H1 (cell line): ENCODE results near the gene ABCC11. TPM values are rescaled to one million over a fixed set of nuclear protein-coding genes. Genes with fewer than 3 reads are reported as not detected.

ENCODE experiments used
- CTCF ChIA-PET: fragments of 300-600 bp; sonication (Branson Sonifier 250); formaldehyde crosslinking; loops from one replicate; lab custom pipeline; 2021; ENCODE audit not compliant: partially characterized antibody; lab: Charles Lee
- POLR2A ChIA-PET: fragments of 300-600 bp; sonication (Branson Sonifier 250); formaldehyde crosslinking; loops from one replicate; lab custom pipeline; 2021; ENCODE audit warnings: inconsistent platforms; ENCODE audit not compliant: partially characterized antibody; lab: Charles Lee
- DNase-seq, 2 experiments: peaks; one replicate each; pipeline versions ENCODE4 v3.0.0 to v3.0.0-alpha.2; 2010 to 2022; ENCODE audit warnings: low spot score in 2 of 2, low read depth in 1 of 2, mixed read lengths in 1 of 2
- FAIRE-seq: peaks from 2 replicates; lab custom pipeline; 2011; peaks lifted over from hg19 to GRCh38; lab: Jason Lieb, UNC
- H2AFZ ChIP-seq: 2 replicates; pipeline ENCODE4 v1.8.1; 2012; ENCODE audit warnings: low read length, inconsistent platforms
- H2AK5ac ChIP-seq: 2 replicates; pipeline ENCODE4 v1.6.1; 2013; ENCODE audit warnings: low read depth, low read length
- H2BK120ac ChIP-seq: replicated peaks from 2 replicates; pipeline ENCODE3; 2013; ENCODE audit warnings: low read depth, low read length, inconsistent platforms
- H2BK12ac ChIP-seq: 2 replicates; pipeline ENCODE4 v1.6.1; 2013; ENCODE audit warnings: low read depth, low read length
- H2BK15ac ChIP-seq: 2 replicates; pipeline ENCODE4 v1.6.1; 2013; ENCODE audit warnings: low read length
- H2BK20ac ChIP-seq: 2 replicates; pipeline ENCODE4 v1.6.1; 2013; ENCODE audit warnings: low read length
- H2BK5ac ChIP-seq: 2 replicates; pipeline ENCODE4 v1.6.1; 2013; ENCODE audit warnings: low read depth, low read length
- H3K14ac ChIP-seq: 2 replicates; pipeline ENCODE4 v1.6.1; 2013; ENCODE audit warnings: inconsistent platforms; ENCODE audit not compliant: insufficient read length
- H3K18ac ChIP-seq: 2 replicates; pipeline ENCODE4 v1.6.1; 2013; ENCODE audit warnings: low read length; ENCODE audit errors: extremely low read depth
- H3K23ac ChIP-seq: 2 replicates; pipeline ENCODE4 v1.6.1; 2013; ENCODE audit warnings: inconsistent platforms; ENCODE audit not compliant: insufficient read length
- H3K23me2 ChIP-seq: 2 replicates; pipeline ENCODE4 v1.6.1; 2013; ENCODE audit warnings: low read depth, low read length
- H3K27ac ChIP-seq: 2 replicates; pipeline ENCODE4 v1.6.1; 2011; ENCODE audit warnings: low read depth, low read length, inconsistent platforms
- H3K27me3 ChIP-seq, 4 experiments: replicated peaks in 1 of 4; 1 replicate in 1 of 4; 2 replicates in 3 of 4; pipeline versions ENCODE4 v1.6.1 to v1.8.1; 2011 to 2013; ENCODE audit warnings: low read length in 3 of 4, mild to moderate bottlenecking in 3 of 4, inconsistent platforms in 2 of 4, mixed read lengths in 2 of 4, moderate library complexity in 1 of 4; ENCODE audit not compliant: control insufficient read depth in 3 of 4, insufficient read depth in 3 of 4; ENCODE audit errors: extremely low read depth in 1 of 4
- H3K36me3 ChIP-seq, 4 experiments: 2 replicates each; pipeline versions ENCODE4 v1.6.1 to v1.8.1; 2011 to 2013; ENCODE audit warnings: mild to moderate bottlenecking in 4 of 4, low read length in 3 of 4, moderate library complexity in 2 of 4, control low read depth in 1 of 4, inconsistent platforms in 1 of 4; ENCODE audit not compliant: insufficient read depth in 4 of 4, control insufficient read depth in 2 of 4
- H3K4ac ChIP-seq: replicated peaks from 2 replicates; pipeline ENCODE3; 2013; ENCODE audit warnings: low read length, low read depth, mixed read lengths, inconsistent platforms; ENCODE audit not compliant: insufficient read length
- H3K4me1 ChIP-seq, 4 experiments: replicated peaks in 1 of 4; 1 replicate in 1 of 4; 2 replicates in 3 of 4; pipeline versions ENCODE4 v1.6.1 to v1.8.1; 2011 to 2013; ENCODE audit warnings: low read length in 3 of 4, inconsistent platforms in 2 of 4, mixed read lengths in 1 of 4; ENCODE audit not compliant: insufficient read depth in 4 of 4, control insufficient read depth in 3 of 4
- H3K4me2 ChIP-seq, 2 experiments: 2 replicates each; pipeline versions ENCODE4 v1.6.1 to v1.8.1; 2011 to 2013; ENCODE audit warnings: low read depth in 2 of 2, low read length in 2 of 2, control low read depth in 1 of 2, inconsistent platforms in 1 of 2, mild to moderate bottlenecking in 1 of 2; ENCODE audit not compliant: insufficient read depth in 1 of 2
- H3K4me3 ChIP-seq, 4 experiments: fragments of 200-600, 300-600 bp in 1 of 4; sonication (generic), shearing (Covaris generic), sonication (Bioruptor Twin) in 1 of 4; 2 replicates each; pipeline versions ENCODE4 v1.5.1 to v1.8.1; 2011 to 2016; ENCODE audit warnings: low read length in 4 of 4, low read depth in 3 of 4, control low read depth in 2 of 4, inconsistent platforms in 2 of 4, mild to moderate bottlenecking in 2 of 4, mixed read lengths in 1 of 4, moderate library complexity in 1 of 4; ENCODE audit not compliant: insufficient read depth in 2 of 4; ENCODE audit errors: extremely low read depth in 1 of 4
- H3K56ac ChIP-seq: replicated peaks from 2 replicates; pipeline ENCODE3; 2013; ENCODE audit warnings: low read depth, mild to moderate bottlenecking, mixed read lengths, low read length, inconsistent platforms; ENCODE audit not compliant: insufficient read length
- H3K79me1 ChIP-seq: 2 replicates; pipeline ENCODE4 v1.6.1; 2013; ENCODE audit warnings: low read depth, low read length, control low read depth
- H3K79me2 ChIP-seq, 2 experiments: 2 replicates each; pipeline versions ENCODE4 v1.6.1 to v1.8.1; 2012 to 2013; ENCODE audit warnings: low read length in 2 of 2, mild to moderate bottlenecking in 2 of 2, inconsistent platforms in 1 of 2; ENCODE audit not compliant: insufficient read depth in 2 of 2, control insufficient read depth in 1 of 2
- H3K9ac ChIP-seq, 4 experiments: replicated peaks in 1 of 4; 1 replicate in 1 of 4; 2 replicates in 3 of 4; pipeline versions ENCODE4 v1.6.1 to v1.8.1; 2011 to 2013; ENCODE audit warnings: low read depth in 3 of 4, low read length in 3 of 4, control low read depth in 2 of 4, mild to moderate bottlenecking in 2 of 4, moderate library complexity in 2 of 4, inconsistent platforms in 1 of 4; ENCODE audit errors: extremely low read depth in 1 of 4
- H3K9me3 ChIP-seq, 2 experiments: 2 replicates each; pipeline versions ENCODE4 v1.6.1 to v1.8.1; 2012 to 2013; ENCODE audit warnings: mild to moderate bottlenecking in 2 of 2, moderate library complexity in 2 of 2, control low read depth in 1 of 2, inconsistent platforms in 1 of 2, low read depth in 1 of 2, low read length in 1 of 2, mixed read lengths in 1 of 2; ENCODE audit not compliant: insufficient read depth in 2 of 2
- H4K20me1 ChIP-seq, 2 experiments: replicated peaks in 1 of 2; 2 replicates each; pipeline versions ENCODE3 to v1.8.1; 2011 to 2013; ENCODE audit warnings: inconsistent platforms in 2 of 2, low read length in 2 of 2, mild to moderate bottlenecking in 1 of 2; ENCODE audit not compliant: insufficient read depth in 2 of 2, control insufficient read depth in 1 of 2
- H4K5ac ChIP-seq: 2 replicates; pipeline ENCODE4 v1.6.1; 2013; ENCODE audit warnings: low read length, low read depth, mixed read lengths, inconsistent platforms; ENCODE audit not compliant: insufficient read length
- H4K8ac ChIP-seq: 2 replicates; pipeline ENCODE4 v1.8.0; 2013; ENCODE audit warnings: mild to moderate bottlenecking, moderate library complexity, low read length, inconsistent platforms; ENCODE audit not compliant: insufficient read depth; ENCODE audit errors: extremely low read depth
- H4K91ac ChIP-seq: replicated peaks from 2 replicates; pipeline ENCODE3; 2013; ENCODE audit warnings: low read length, mixed read lengths, inconsistent platforms; ENCODE audit not compliant: insufficient read length
- CREB1 ChIP-seq: IDR thresholded peaks from 2 replicates; pipeline ENCODE4 v1.6.1; 2012; ENCODE audit warnings: inconsistent platforms
- FOSL1 ChIP-seq: IDR thresholded peaks from 2 replicates; pipeline ENCODE4 v1.6.1; 2011; ENCODE audit warnings: mild to moderate bottlenecking, low read depth, low read length, moderate library complexity; ENCODE audit not compliant: insufficient read depth
- GABPA ChIP-seq: IDR thresholded peaks from 2 replicates; pipeline ENCODE4 v1.6.1; 2011; ENCODE audit warnings: mild to moderate bottlenecking, low read length, moderate library complexity, borderline replicate concordance; ENCODE audit not compliant: insufficient read depth
- JUND ChIP-seq: IDR thresholded peaks from 2 replicates; pipeline ENCODE4 v1.6.1; 2011; ENCODE audit warnings: mild to moderate bottlenecking, improper control_type of control experiment, low read length
- MAX ChIP-seq: IDR thresholded peaks from 2 replicates; pipeline ENCODE4 v1.6.1; 2012; ENCODE audit warnings: inconsistent platforms
- POLR2AphosphoS5 ChIP-seq: IDR thresholded peaks from 2 replicates; pipeline ENCODE4 v1.6.1; 2011; ENCODE audit warnings: low read depth, low read length
- POU5F1 ChIP-seq: IDR thresholded peaks from 2 replicates; pipeline ENCODE4 v1.6.1; 2011; ENCODE audit warnings: low read depth, mild to moderate bottlenecking, low read length, moderate library complexity
- RBBP5 ChIP-seq: IDR thresholded peaks from 2 replicates; pipeline ENCODE4 v1.7.1; 2012; ENCODE audit warnings: low read depth, mild to moderate bottlenecking, inconsistent platforms, low read length, moderate library complexity, borderline replicate concordance
- RFX5 ChIP-seq: IDR thresholded peaks from 2 replicates; pipeline ENCODE4 v1.6.1; 2011; ENCODE audit warnings: low read depth, low read length, improper control_type of control experiment, borderline replicate concordance
- RXRA ChIP-seq: IDR thresholded peaks from 2 replicates; pipeline ENCODE4 v1.6.1; 2011; ENCODE audit warnings: low read depth, mild to moderate bottlenecking, low read length, moderate library complexity; ENCODE audit not compliant: insufficient read depth
- SUZ12 ChIP-seq: fragments of 200-600 bp; sonication (generic); IDR thresholded peaks from 2 replicates; pipeline ENCODE4 v1.6.1; 2012; ENCODE audit warnings: mild to moderate bottlenecking, inconsistent platforms, low read length, moderate library complexity, mixed read lengths
- TCF12 ChIP-seq: IDR thresholded peaks from 2 replicates; pipeline ENCODE4 v1.6.1; 2011; ENCODE audit warnings: low read depth, mild to moderate bottlenecking, low read length
- USF2 ChIP-seq: IDR thresholded peaks from 2 replicates; pipeline ENCODE4 v1.6.1; 2011; ENCODE audit warnings: low read length, improper control_type of control experiment
- ZNF274 ChIP-seq: IDR thresholded peaks from 2 replicates; pipeline ENCODE4 v1.7.0; 2012; ENCODE audit warnings: low read length, borderline replicate concordance; ENCODE audit errors: extremely low read depth
- WGBS, 2 experiments: shearing (Covaris generic) in 1 of 2; methylation state at CpG; one replicate each; pipeline versions ENCODE4 v1.1.6 to v1.1.7; 2013 to 2015; ENCODE audit warnings: low lambda C conversion rate in 2 of 2, mixed read lengths in 2 of 2, inconsistent platforms in 1 of 2, low coverage in 1 of 2, missing lambda C conversion rate in 1 of 2; ENCODE audit not compliant: insufficient replicate concordance in 2 of 2, insufficient coverage in 1 of 2, insufficient read length in 1 of 2; ENCODE audit errors: extremely low coverage in 1 of 2, missing lambda C conversion rate in 1 of 2; 5-methylcytosine and 5-hydroxymethylcytosine counted together
- polyA plus RNA-seq, 7 experiments: library from polyadenylated mRNA; depleted of rRNA in 3 of 7; stranded (reverse) in 5 of 7; unstranded in 2 of 7; fragments of >200 nt in 5 of 7; fragments of 200-250 nt in 2 of 7; gene quantifications; 1 replicate in 5 of 7; 2 replicates in 1 of 7; 4 replicates in 1 of 7; pipeline versions ENCODE4 v1.2.1 to v1.2.3, GENCODE V29; 2011 to 2013; ENCODE audit warnings: missing spikeins in 2 of 7, mixed read lengths in 2 of 7
- total RNA-seq: library from RNA; stranded (reverse); fragmentation: NEBNext Ultra II Directional; extraction: Animal tissue kit (Norgen Biotek cat#: 25700); gene quantifications from 2 replicates; pipeline ENCODE4 v1.2.1, GENCODE V29; 2021

The ABCC11 gene
- total and polyA plus RNA-seq, 2 of the 8 experiments (the other 6 are each of a cell fraction or from before 2014, with no cell fraction given), result 0.06 TPM; not detected in 1

DNA sequence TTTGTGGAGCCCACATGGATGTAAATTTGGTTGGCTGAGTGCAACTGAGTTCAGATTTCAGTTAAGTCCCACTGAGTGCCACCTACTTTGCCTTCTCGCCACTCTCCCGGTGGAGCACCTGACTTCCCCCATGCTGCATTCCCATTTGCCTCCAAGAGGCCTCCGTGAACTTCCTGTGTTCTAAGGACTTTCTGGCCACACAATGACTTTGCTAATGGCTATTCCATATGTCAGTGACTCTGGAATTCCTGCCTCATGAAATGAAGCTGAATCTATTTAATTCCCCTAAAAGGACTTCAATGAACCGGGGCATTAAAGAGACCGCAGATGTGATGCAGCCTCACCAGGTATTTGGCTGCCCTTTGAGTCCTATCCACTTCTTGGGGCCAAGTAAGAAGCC is 121.5 kb downstream of the ABCC11 start:
- no peaks in the 10 kb centered on the region for H4K20me1 ChIP-seq
- no peak overlapping the region for H3K4me3 ChIP-seq
- FAIRE-seq (no peak), DNase-seq (no peak)
- no peak overlapping the region for H3K4me2 ChIP-seq
- no peaks in the 10 kb centered on the region for H3K23me2 ChIP-seq
- H3K18ac ChIP-seq, result no peak overlapping the region
- no peaks in the 10 kb centered on the region for H3K9me3 ChIP-seq
- no peak overlapping the region for H2AK5ac ChIP-seq
- H4K8ac ChIP-seq, result no peak overlapping the region
- H3K79me1 ChIP-seq, result no peaks in the 10 kb centered on the region
- WGBS, 2 experiments, result 95% methylated on average over 5 of the region's 5 CpGs; no CpG with 5 or more reads in 1 of the 2 experiments
- H3K4me1 ChIP-seq, result no peaks in the 10 kb centered on the region
- ChIA-PET CTCF (interaction anchor here (0.8 to 4.6 kb wide), 4 partner anchors 9 to 1107 kb away, joined by 3 to 34 read pairs (median 4); no protein-coding TSS in a partner anchor), POLR2A (no interaction called here)
- H3K79me2 ChIP-seq, result no peaks in the 10 kb centered on the region
- no peak overlapping the region for H2AFZ ChIP-seq
- H4K91ac ChIP-seq, result no peak overlapping the region
- no peak overlapping the region for H3K23ac ChIP-seq
- H3K27ac ChIP-seq, result no peak overlapping the region
- no peaks in the 10 kb centered on the region for H3K27me3 ChIP-seq
- no peak overlapping the region for H3K14ac ChIP-seq
- H2BK120ac ChIP-seq, result no peak overlapping the region
- H2BK20ac ChIP-seq, result no peak overlapping the region
- H2BK15ac ChIP-seq, result no peak overlapping the region
- H3K56ac ChIP-seq, result no peak overlapping the region
- H4K5ac ChIP-seq, result no peak overlapping the region
- H3K36me3 ChIP-seq, result no peaks in the 10 kb centered on the region
- H3K4ac ChIP-seq, result no peak overlapping the region
- H2BK12ac ChIP-seq, result no peak overlapping the region
- no peak overlapping the region for H2BK5ac ChIP-seq
- no peak overlapping the region for H3K9ac ChIP-seq
- TF ChIP-seq CREB1 (no peak), TCF12 (no peak), JUND (no peak), USF2 (no peak), RFX5 (no peak), FOSL1 (no peak), SUZ12 (no peak), RXRA (no peak), POU5F1 (no peak), ZNF274 (no peak), RBBP5 (no peak), GABPA (no peak), MAX (no peak), POLR2AphosphoS5 (no peak)
